CD4-positive, alpha-beta T cell treated with Interleukin-21 for 1 hour (primary cell): ENCODE results near the gene TNNT2.

Experiments
- DNase-seq: peaks from one replicate; pipeline ENCODE4 v3.0.0-alpha.2; 2020

The TNNT2 gene

GRCh38 chr1:201400852-201401230 lies 23.4 kb upstream of the TNNT2 start:
- no peak for DNase-seq

- no peak for DNase-seq
Observed at GRCh38 chr1:201400212-201400851, 22.9 kb upstream of the TNNT2 start.

- DNase-seq = no peak
Observed at GRCh38 chr1:201399352-201400126, 22.1 kb upstream of the TNNT2 start.

- DNase-seq = no peak
Observed at GRCh38 chr1:201399018-201399351, 21.5 kb upstream of the TNNT2 start, which contains the start of gene LAD1. TSS of gene LAD1 (minus strand) at chr1:201399324. CDS start at chr1:201399306, 18 bp downstream.

GRCh38 chr1:201397675-201398074 lies 20.2 kb upstream of the TNNT2 start:
- DNase-seq = no peak

DNA sequence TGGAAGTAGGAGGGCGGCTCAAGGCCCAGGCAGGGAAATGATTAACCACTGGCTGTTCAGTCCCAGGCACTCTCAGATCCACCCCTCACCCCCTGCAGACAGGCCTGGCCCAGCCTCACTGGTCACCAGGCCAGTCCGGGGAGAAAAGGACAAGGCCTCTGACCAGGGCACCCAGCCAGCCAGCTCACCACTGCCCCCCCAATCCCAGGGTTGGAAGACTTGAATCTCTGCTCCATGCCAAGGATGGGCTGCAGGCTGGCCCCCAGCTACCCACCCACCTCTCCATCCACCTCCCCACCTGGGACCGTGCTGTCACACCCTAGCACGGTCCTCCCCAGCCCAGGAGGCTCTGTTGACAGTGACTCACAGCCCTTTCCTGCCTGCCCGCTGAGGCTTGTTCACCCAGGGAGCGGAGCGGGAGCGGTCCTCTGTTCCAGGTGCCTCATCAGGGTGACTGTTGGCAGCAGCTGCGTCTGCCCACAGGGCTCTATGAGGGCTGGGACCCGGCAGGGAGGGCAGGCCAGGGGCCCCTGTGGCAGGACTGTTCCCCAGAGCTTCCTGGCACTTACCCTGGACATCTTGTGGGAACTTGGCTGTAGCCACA lies 19.5 kb upstream of the TNNT2 start:
- no peak for DNase-seq

DNA sequence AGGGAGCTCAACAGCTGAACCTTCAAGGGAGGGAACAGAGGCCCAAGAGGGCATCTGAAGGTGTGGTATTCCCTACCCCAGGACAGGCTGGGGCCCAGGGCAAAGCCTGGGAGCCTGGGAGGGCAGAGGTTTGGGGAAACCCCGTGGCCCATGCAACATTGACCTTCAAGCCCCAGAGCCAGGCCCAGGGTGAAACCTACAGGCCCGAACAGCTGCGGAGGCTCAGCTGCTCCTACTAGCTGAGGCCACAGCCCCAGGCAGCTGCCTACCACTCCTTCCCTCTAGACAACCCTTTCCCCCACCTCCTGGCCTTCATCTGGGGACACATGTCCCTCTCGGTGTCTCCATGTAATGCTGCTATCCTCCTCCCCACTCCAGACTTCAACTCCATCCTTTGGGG lies 18.5 kb upstream of the TNNT2 start:
- no peak for DNase-seq

- DNase-seq = no peak
Observed at GRCh38 chr1:201394591-201394990, 17.1 kb upstream of the TNNT2 start.

- DNase-seq = no peak
Observed at GRCh38 chr1:201393076-201393475, 15.6 kb upstream of the TNNT2 start.

- no peak for DNase-seq
Observed at GRCh38 chr1:201391651-201392511, 14.4 kb upstream of the TNNT2 start.

GRCh38 chr1:201391225-201391624 lies 13.7 kb upstream of the TNNT2 start:
- no peak for DNase-seq

DNA sequence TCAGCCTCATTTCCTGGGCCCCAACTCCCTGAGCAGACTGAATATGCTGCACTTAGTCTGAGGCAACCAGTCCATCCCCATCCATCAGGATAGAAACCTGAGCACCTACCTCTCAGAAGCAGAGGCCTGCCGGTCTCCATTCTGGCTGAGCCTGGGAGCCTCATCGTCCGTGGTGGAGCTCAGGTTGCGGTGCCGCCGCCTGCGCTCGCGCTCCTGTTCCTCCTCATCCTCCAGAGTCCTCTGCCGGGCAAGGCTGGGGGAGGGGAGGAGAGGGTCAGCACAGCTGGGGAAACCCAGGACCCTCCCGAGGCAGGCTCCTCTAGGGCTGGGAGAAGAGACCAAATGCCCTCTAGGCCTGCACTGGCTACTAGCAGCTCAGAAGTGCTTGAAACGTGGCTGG lies 11.6 kb upstream of the TNNT2 start:
- DNase-seq = no peak

- no peak for DNase-seq
Observed at GRCh38 chr1:201386208-201386607, 8.7 kb upstream of the TNNT2 start.

- DNase-seq = no peak
Observed at GRCh38 chr1:201385299-201385891, 7.9 kb upstream of the TNNT2 start.

GRCh38 chr1:201384406-201384782 lies 6.9 kb upstream of the TNNT2 start:
- no peak for DNase-seq

DNA sequence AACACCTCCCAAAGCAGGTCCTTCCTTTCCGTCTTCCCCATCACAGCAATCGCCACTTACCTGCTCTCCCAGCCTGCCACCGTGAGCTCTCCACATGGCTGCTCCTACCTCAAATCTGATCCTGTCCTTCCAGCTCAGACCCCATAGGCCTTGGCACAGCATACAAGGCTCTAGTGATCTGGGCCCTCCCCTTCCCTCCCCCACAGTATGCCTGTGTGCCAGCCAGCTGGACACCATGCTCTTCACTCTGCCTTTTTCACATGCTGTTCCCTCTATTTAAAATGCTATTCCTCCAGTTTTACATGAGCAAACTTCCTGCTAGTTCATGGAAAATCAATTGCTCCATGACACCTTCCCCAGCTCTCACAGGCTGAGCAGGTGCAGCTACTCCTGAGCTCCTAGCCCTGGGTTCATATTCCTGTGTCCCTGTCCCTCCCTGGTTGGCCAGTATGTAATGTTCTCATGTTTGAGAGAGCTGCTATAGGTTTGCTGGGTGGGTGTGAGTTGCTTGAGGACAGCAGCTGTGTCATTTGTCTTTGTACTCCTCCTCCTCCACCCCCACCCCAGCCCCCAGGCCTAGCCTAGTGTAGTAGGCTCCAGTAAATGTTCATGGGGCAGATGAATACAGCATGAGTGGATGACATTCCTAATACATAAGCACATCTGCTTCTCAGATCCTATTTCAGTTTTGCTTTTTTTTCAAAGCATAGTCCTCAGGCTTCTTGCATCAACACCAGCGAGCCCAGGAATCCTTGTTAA lies 6.3 kb upstream of the TNNT2 start:
- no peak for DNase-seq

GRCh38 chr1:201381130-201381529 lies 3.6 kb upstream of the TNNT2 start:
- DNase-seq = no peak

DNA sequence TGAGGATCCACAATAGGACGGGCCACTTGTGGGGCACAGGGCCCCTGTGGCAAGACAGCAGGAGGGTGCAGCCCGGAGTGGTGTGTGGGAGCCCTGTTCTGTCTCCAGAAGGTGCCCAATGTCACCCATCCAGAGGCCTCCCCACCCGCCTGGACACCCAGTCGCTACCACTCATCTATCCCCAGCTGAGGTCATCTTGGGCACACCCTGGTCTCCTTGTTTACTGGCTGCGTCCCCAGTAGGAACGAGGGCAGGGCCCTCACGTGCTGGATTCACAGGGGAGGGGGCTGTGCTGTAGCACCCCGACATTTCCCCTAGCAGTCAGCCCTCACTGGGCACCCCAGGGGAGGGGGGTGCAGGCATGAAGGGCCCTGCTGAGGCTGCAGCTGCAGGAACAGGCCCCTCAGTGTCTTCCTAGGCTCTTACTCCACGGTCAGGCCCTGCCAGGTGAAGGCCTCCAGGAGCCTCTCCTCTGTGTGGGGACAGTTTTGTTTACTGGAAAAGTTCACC lies 2.3 kb upstream of the TNNT2 start:
- no peak for DNase-seq

DNA sequence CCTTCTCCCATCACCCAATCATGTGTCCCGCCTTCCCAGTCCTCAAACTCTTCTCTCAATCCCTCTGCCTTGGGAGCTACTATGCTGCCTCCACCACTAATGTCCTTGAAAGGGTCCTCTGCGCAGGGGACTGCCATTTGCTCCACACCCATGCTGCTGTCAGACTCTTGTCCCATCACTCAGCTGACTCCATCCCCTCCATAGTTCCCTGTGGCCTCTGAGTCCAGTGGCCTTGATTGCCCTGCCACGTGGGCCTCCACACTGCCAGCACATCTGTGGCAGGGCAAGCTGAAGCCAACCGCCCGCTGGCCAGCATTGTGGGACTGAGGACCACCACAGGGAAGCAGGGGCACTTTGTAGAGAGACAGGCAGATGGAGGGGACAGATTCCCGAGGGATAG lies 1.3 kb upstream of the TNNT2 start:
- DNase-seq = no peak

DNA sequence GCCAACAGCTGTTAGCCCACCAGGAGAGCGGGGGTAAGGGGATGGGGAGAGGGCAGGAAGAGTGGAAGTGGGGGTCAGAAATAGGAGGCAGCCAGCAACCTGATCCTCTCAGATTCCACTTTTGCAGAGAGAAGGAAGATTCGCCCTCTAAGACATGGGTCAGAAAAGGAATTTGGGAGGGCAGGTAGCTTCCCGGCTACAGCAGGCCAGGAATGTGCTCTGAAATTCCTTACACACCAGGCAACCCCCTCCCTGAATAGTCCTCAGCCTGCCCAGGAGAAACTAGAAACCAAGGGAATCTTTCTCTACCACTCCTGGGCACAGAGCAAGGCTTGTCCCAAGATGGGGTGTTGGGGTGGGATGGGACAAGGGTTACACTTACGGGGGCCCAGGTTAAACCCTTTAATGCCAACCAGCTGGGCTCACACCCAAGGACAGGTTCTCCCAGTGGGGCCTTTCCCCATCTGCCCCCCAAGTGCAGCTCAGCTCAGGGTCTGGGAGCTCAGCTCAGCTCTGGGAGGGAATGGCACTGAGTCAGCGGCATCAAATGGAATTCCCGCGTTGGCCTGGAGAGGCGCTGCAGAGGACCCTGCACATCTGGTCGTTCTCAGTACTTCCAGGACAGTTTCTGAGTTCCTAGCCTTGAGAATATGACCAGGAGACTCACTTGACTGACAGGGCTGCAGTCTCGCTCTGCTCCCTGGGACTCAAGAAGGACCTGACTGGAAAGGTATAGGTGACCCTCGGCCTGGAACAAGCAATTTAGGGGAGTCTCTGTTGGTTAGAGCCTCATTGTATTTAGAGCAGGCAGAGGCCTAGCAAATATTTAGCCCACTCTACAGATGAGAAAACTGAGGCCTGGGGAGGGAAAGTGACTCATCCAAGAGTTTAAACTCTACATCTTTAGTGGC lies 761 bp downstream of the TNNT2 start:
- DNase-seq = no peak

GRCh38 chr1:201376107-201376463 lies 1.4 kb downstream of the TNNT2 start:
- DNase-seq = no peak
